SU-DHL-6 (cell line): ENCODE measurements around the gene GRID1.

Source experiments
- H2AFZ ChIP-seq: fragments of 200-600 bp; sonication (generic); 2 replicates; pipeline ENCODE4 v1.6.1; 2014; ENCODE audit warnings: low read depth, mild to moderate bottlenecking, moderate library complexity, mixed read lengths, antibody characterized with exemption, low read length; ENCODE audit not compliant: severe bottlenecking
- H3F3A ChIP-seq: fragments of 200-600 bp; shearing (Covaris generic); 2 replicates; pipeline ENCODE4 v1.6.0; 2016; ENCODE audit warnings: antibody characterized with exemption, mild to moderate bottlenecking; ENCODE audit not compliant: insufficient read depth
- H3K27ac ChIP-seq: fragments of 200-600 bp; sonication (generic); 2 replicates; pipeline ENCODE4 v1.5.1; 2016; ENCODE audit warnings: low read depth, mild to moderate bottlenecking, low read length, moderate library complexity, mixed read lengths
- H3K27me3 ChIP-seq: fragments of 200-600 bp; sonication (generic), shearing (Covaris generic); 2 replicates; pipeline ENCODE4 v1.6.0; 2014; ENCODE audit warnings: mild to moderate bottlenecking, low read length
- H3K36me3 ChIP-seq: fragments of 200-600 bp; sonication (generic); 2 replicates; pipeline ENCODE4 v1.6.1; 2014; ENCODE audit warnings: mild to moderate bottlenecking, low read length, mixed read lengths
- H3K4me2 ChIP-seq: fragments of 300-600, 200-600 bp; shearing (Covaris generic), sonication (generic); 2 replicates; pipeline ENCODE4 v1.6.0; 2014; ENCODE audit warnings: low read length, low read depth, mild to moderate bottlenecking; ENCODE audit not compliant: poor library complexity, severe bottlenecking
- H3K4me3 ChIP-seq: fragments of 200-600 bp; sonication (generic); 2 replicates; pipeline ENCODE4 v1.5.1; 2014; ENCODE audit warnings: antibody characterized with exemption, low read length, mild to moderate bottlenecking, mixed read lengths; ENCODE audit not compliant: insufficient read depth, poor library complexity, severe bottlenecking
- H3K79me2 ChIP-seq: fragments of 200-600 bp; sonication (generic); 2 replicates; pipeline ENCODE4 v1.6.1; 2014; ENCODE audit warnings: mild to moderate bottlenecking, low read length, moderate library complexity; ENCODE audit not compliant: insufficient read depth
- H3K9ac ChIP-seq: fragments of 200-600 bp; sonication (generic); 2 replicates; pipeline ENCODE4 v1.7.0; 2014; ENCODE audit warnings: mild to moderate bottlenecking, low read length
- H3K9me2 ChIP-seq: fragments of 200-600 bp; sonication (generic); replicated peaks from 2 replicates; pipeline ENCODE4 v1.6.1; 2014; ENCODE audit warnings: low read length; ENCODE audit not compliant: insufficient read depth
- H3K9me3 ChIP-seq: fragments of 200-600 bp; sonication (generic); 2 replicates; pipeline ENCODE4 v1.6.1; 2014; ENCODE audit warnings: low read length, mixed read lengths; ENCODE audit not compliant: insufficient read depth
- H4K20me1 ChIP-seq: fragments of 200-600 bp; sonication (generic); 2 replicates; pipeline ENCODE4 v1.6.1; 2014; ENCODE audit warnings: low read depth, mild to moderate bottlenecking, antibody characterized with exemption, low read length, moderate library complexity, mixed read lengths
- CTCF ChIP-seq: fragments of 200-600 bp; sonication (generic); IDR thresholded peaks from one replicate; pipeline ENCODE4 v1.5.1; 2017; ENCODE audit warnings: antibody characterized with exemption, mild to moderate bottlenecking, low read length, moderate library complexity; ENCODE audit not compliant: insufficient read depth, poor library complexity, severe bottlenecking
- EZH2phosphoT487 ChIP-seq: fragments of 200-600 bp; sonication (generic), shearing (Covaris generic); conservative IDR thresholded peaks from 2 replicates; pipeline ENCODE4 v1.6.1; 2018; ENCODE audit warnings: mild to moderate bottlenecking, antibody characterized with exemption, low read length, moderate library complexity, mixed read lengths

GRID1 gene

DNA sequence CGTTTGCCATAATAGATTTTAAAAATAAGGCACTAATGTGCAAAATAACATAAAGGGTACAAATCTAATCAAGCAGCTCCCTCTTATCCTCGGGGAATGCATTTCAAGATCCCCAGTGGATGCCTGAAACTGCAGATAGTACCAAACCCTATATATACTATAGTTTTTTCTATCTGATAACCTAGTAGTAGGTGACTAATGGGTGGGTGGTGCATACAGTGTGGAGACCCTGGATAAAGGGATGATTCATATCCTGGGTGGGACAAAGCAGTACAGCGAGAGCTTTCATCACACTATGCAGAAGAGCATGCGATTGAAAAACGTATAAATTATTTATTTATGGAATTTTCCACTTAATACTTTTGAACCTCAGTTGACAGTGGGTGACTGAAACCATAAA is 464.5 kb downstream of the GRID1 start:
- no peaks in the 10 kb centered on the region for H3K36me3 ChIP-seq
- H4K20me1 ChIP-seq: no peaks in the 10 kb centered on the region
- H2AFZ ChIP-seq: no peak overlapping the region
- H3K79me2 ChIP-seq: no peaks in the 10 kb centered on the region
- no peak for TF ChIP-seq CTCF
- no peak for TF ChIP-seq EZH2phosphoT487
- H3K4me3 ChIP-seq: no peak overlapping the region
- H3K9me2 ChIP-seq: no peaks in the 10 kb centered on the region
- no peaks in the 10 kb centered on the region for H3K27me3 ChIP-seq
- H3K4me2 ChIP-seq: no peak overlapping the region
- no peak overlapping the region for H3K27ac ChIP-seq
- H3K9ac ChIP-seq: no peak overlapping the region
- H3F3A ChIP-seq: no peaks in the 10 kb centered on the region
- H3K9me3 ChIP-seq: no peaks in the 10 kb centered on the region

- Histone ChIP-seq H3K9me2 (no peaks in the 10 kb centered on the region), H3K79me2 (no peaks in the 10 kb centered on the region), H3K4me2 (no peak overlapping the region), H3K27ac (no peak overlapping the region), H3K4me3 (no peak overlapping the region), H4K20me1 (no peaks in the 10 kb centered on the region), H3F3A (no peaks in the 10 kb centered on the region), H3K27me3 (no peaks in the 10 kb centered on the region), H3K36me3 (no peaks in the 10 kb centered on the region), H2AFZ (no peak overlapping the region), H3K9me3 (no peaks in the 10 kb centered on the region), H3K9ac (no peak overlapping the region)
- TF ChIP-seq CTCF: no peak
- TF ChIP-seq EZH2phosphoT487: no peak
Observed at GRCh38 chr10:85901599-85901998, 465.0 kb downstream of the GRID1 start.

GRCh38 chr10:85900487-85900886 is 466.1 kb downstream of the GRID1 start:
- no peaks in the 10 kb centered on the region for H3K9me2 ChIP-seq
- no peak overlapping the region for H2AFZ ChIP-seq
- H3F3A ChIP-seq: no peaks in the 10 kb centered on the region
- no peaks in the 10 kb centered on the region for H3K9me3 ChIP-seq
- TF ChIP-seq CTCF: no peak
- no peak for TF ChIP-seq EZH2phosphoT487
- no peaks in the 10 kb centered on the region for H3K27me3 ChIP-seq
- H3K9ac ChIP-seq: no peak overlapping the region
- H3K27ac ChIP-seq: no peak overlapping the region
- no peak overlapping the region for H3K4me2 ChIP-seq
- H3K36me3 ChIP-seq: no peaks in the 10 kb centered on the region
- no peaks in the 10 kb centered on the region for H3K79me2 ChIP-seq
- no peak overlapping the region for H3K4me3 ChIP-seq
- no peaks in the 10 kb centered on the region for H4K20me1 ChIP-seq

GRCh38 chr10:85900061-85900460 is 466.5 kb downstream of the GRID1 start:
- no peak overlapping the region for H3K27ac ChIP-seq
- no peaks in the 10 kb centered on the region for H3K79me2 ChIP-seq
- TF ChIP-seq EZH2phosphoT487 (no peak), CTCF (no peak)
- no peaks in the 10 kb centered on the region for H3K36me3 ChIP-seq
- no peak overlapping the region for H2AFZ ChIP-seq
- H3F3A ChIP-seq: no peaks in the 10 kb centered on the region
- H3K4me2 ChIP-seq: no peak overlapping the region
- no peaks in the 10 kb centered on the region for H3K9me2 ChIP-seq
- H3K9ac ChIP-seq: no peak overlapping the region
- no peaks in the 10 kb centered on the region for H3K9me3 ChIP-seq
- H4K20me1 ChIP-seq: no peaks in the 10 kb centered on the region
- H3K27me3 ChIP-seq: no peaks in the 10 kb centered on the region
- H3K4me3 ChIP-seq: no peak overlapping the region
